Measurements from ENCODE around the gene MBOAT2.

MBOAT2 gene

GRCh38 chr2:8867363-8867762 is 136.1 kb downstream of the MBOAT2 start:
- Histone ChIP-seq H3K4me3 (ENCODE audit: insufficient read depth, low read depth, low read length) (no peak overlapping the region), H3K27me3 (ENCODE audit: control insufficient read depth, insufficient read depth, low read length, poor library complexity, severe bottlenecking) (no peaks in the 10 kb centered on the region), H3K27ac (ENCODE audit: insufficient read depth, low read depth, low read length, poor library complexity, severe bottlenecking) (no peak overlapping the region), H3K4me1 (ENCODE audit: control insufficient read depth, insufficient read depth, low read length) (no peaks in the 10 kb centered on the region), H3K36me3 (ENCODE audit: control insufficient read depth, insufficient read depth, low read length) (no peaks in the 10 kb centered on the region), H3K9me3 (ENCODE audit: control insufficient read depth, low read length) (no peaks in the 10 kb centered on the region)
- 79 to 91% methylated on average over 3 of the region's 3 CpGs for WGBS, 2 experiments

GRCh38 chr2:8863331-8863953 is 140.0 kb downstream of the MBOAT2 start:
- Histone ChIP-seq H3K36me3 (ENCODE audit: control insufficient read depth, insufficient read depth, low read length) (no peaks in the 10 kb centered on the region), H3K4me3 (ENCODE audit: insufficient read depth, low read depth, low read length) (no peak overlapping the region), H3K4me1 (ENCODE audit: control insufficient read depth, insufficient read depth, low read length) (no peaks in the 10 kb centered on the region), H3K27me3 (ENCODE audit: control insufficient read depth, insufficient read depth, low read length, poor library complexity, severe bottlenecking) (no peaks in the 10 kb centered on the region), H3K27ac (ENCODE audit: insufficient read depth, low read depth, low read length, poor library complexity, severe bottlenecking) (no peak overlapping the region), H3K9me3 (ENCODE audit: control insufficient read depth, low read length) (no peaks in the 10 kb centered on the region)
- WGBS, 2 experiments, result 93 to 94% methylated on average over 10 of the region's 10 CpGs

GRCh38 chr2:8862230-8862629 is 141.3 kb downstream of the MBOAT2 start:
- H3K27ac ChIP-seq (ENCODE audit: insufficient read depth, low read depth, low read length, poor library complexity, severe bottlenecking), result no peak overlapping the region
- no peak overlapping the region for H3K4me3 ChIP-seq (ENCODE audit: insufficient read depth, low read depth, low read length)
- 94 to 96% methylated on average over 7 of the region's 7 CpGs for WGBS, 2 experiments
- no peaks in the 10 kb centered on the region for H3K9me3 ChIP-seq (ENCODE audit: control insufficient read depth, low read length)
- H3K4me1 ChIP-seq (ENCODE audit: control insufficient read depth, insufficient read depth, low read length), result no peaks in the 10 kb centered on the region
- H3K36me3 ChIP-seq (ENCODE audit: control insufficient read depth, insufficient read depth, low read length), result no peaks in the 10 kb centered on the region
- H3K27me3 ChIP-seq (ENCODE audit: control insufficient read depth, insufficient read depth, low read length, poor library complexity, severe bottlenecking), result no peaks in the 10 kb centered on the region

GRCh38 chr2:8861797-8862196 is 141.7 kb downstream of the MBOAT2 start:
- Histone ChIP-seq H3K4me3 (ENCODE audit: insufficient read depth, low read depth, low read length) (no peak overlapping the region), H3K27me3 (ENCODE audit: control insufficient read depth, insufficient read depth, low read length, poor library complexity, severe bottlenecking) (no peaks in the 10 kb centered on the region), H3K4me1 (ENCODE audit: control insufficient read depth, insufficient read depth, low read length) (no peaks in the 10 kb centered on the region), H3K36me3 (ENCODE audit: control insufficient read depth, insufficient read depth, low read length) (no peaks in the 10 kb centered on the region), H3K9me3 (ENCODE audit: control insufficient read depth, low read length) (no peaks in the 10 kb centered on the region), H3K27ac (ENCODE audit: insufficient read depth, low read depth, low read length, poor library complexity, severe bottlenecking) (no peak overlapping the region)
- 96 to 97% methylated on average over 1 of the region's 1 CpG for WGBS, 2 experiments

- Histone ChIP-seq H3K27me3 (ENCODE audit: control insufficient read depth, insufficient read depth, low read length, poor library complexity, severe bottlenecking) (no peaks in the 10 kb centered on the region), H3K4me1 (ENCODE audit: control insufficient read depth, insufficient read depth, low read length) (no peaks in the 10 kb centered on the region), H3K4me3 (ENCODE audit: insufficient read depth, low read depth, low read length) (no peak overlapping the region), H3K36me3 (ENCODE audit: control insufficient read depth, insufficient read depth, low read length) (no peaks in the 10 kb centered on the region), H3K27ac (ENCODE audit: insufficient read depth, low read depth, low read length, poor library complexity, severe bottlenecking) (no peak overlapping the region), H3K9me3 (ENCODE audit: control insufficient read depth, low read length) (no peaks in the 10 kb centered on the region)
- WGBS, 2 experiments, result 98 to 100% methylated on average over 1 to 2 of the region's 2 CpGs
These were observed 143.2 kb downstream of the MBOAT2 start for GRCh38 chr2:8860239-8860638.

- no peak overlapping the region for H3K4me3 ChIP-seq (ENCODE audit: insufficient read depth, low read depth, low read length)
- H3K4me1 ChIP-seq (ENCODE audit: control insufficient read depth, insufficient read depth, low read length), result no peaks in the 10 kb centered on the region
- no peaks in the 10 kb centered on the region for H3K9me3 ChIP-seq (ENCODE audit: control insufficient read depth, low read length)
- WGBS, 2 experiments, result 83 to 100% methylated on average over 1 of the region's 1 CpG
- H3K27ac ChIP-seq (ENCODE audit: insufficient read depth, low read depth, low read length, poor library complexity, severe bottlenecking), result no peak overlapping the region
- H3K36me3 ChIP-seq (ENCODE audit: control insufficient read depth, insufficient read depth, low read length), result no peaks in the 10 kb centered on the region
- H3K27me3 ChIP-seq (ENCODE audit: control insufficient read depth, insufficient read depth, low read length, poor library complexity, severe bottlenecking), result no peaks in the 10 kb centered on the region
These were observed 144.6 kb downstream of the MBOAT2 start for GRCh38 chr2:8858910-8859309.

- Histone ChIP-seq H3K36me3 (ENCODE audit: control insufficient read depth, insufficient read depth, low read length) (no peaks in the 10 kb centered on the region), H3K27me3 (ENCODE audit: control insufficient read depth, insufficient read depth, low read length, poor library complexity, severe bottlenecking) (no peaks in the 10 kb centered on the region), H3K4me3 (ENCODE audit: insufficient read depth, low read depth, low read length) (no peak overlapping the region), H3K4me1 (ENCODE audit: control insufficient read depth, insufficient read depth, low read length) (no peaks in the 10 kb centered on the region), H3K9me3 (ENCODE audit: control insufficient read depth, low read length) (no peaks in the 10 kb centered on the region), H3K27ac (ENCODE audit: insufficient read depth, low read depth, low read length, poor library complexity, severe bottlenecking) (no peak overlapping the region)
- 96 to 99% methylated on average over 7 of the region's 7 CpGs for WGBS, 2 experiments
These were observed 145.2 kb downstream of the MBOAT2 start for GRCh38 chr2:8858264-8858663.

GRCh38 chr2:8857709-8858108 is 145.8 kb downstream of the MBOAT2 start:
- H3K36me3 ChIP-seq (ENCODE audit: control insufficient read depth, insufficient read depth, low read length), result no peaks in the 10 kb centered on the region
- 90 to 92% methylated on average over 11 of the region's 11 CpGs for WGBS, 2 experiments
- H3K4me1 ChIP-seq (ENCODE audit: control insufficient read depth, insufficient read depth, low read length), result no peaks in the 10 kb centered on the region
- H3K4me3 ChIP-seq (ENCODE audit: insufficient read depth, low read depth, low read length), result no peak overlapping the region
- no peaks in the 10 kb centered on the region for H3K9me3 ChIP-seq (ENCODE audit: control insufficient read depth, low read length)
- H3K27me3 ChIP-seq (ENCODE audit: control insufficient read depth, insufficient read depth, low read length, poor library complexity, severe bottlenecking), result no peaks in the 10 kb centered on the region
- no peak overlapping the region for H3K27ac ChIP-seq (ENCODE audit: insufficient read depth, low read depth, low read length, poor library complexity, severe bottlenecking)

- Histone ChIP-seq H3K4me1 (ENCODE audit: control insufficient read depth, insufficient read depth, low read length) (no peaks in the 10 kb centered on the region), H3K4me3 (ENCODE audit: insufficient read depth, low read depth, low read length) (no peak overlapping the region), H3K36me3 (ENCODE audit: control insufficient read depth, insufficient read depth, low read length) (no peaks in the 10 kb centered on the region), H3K9me3 (ENCODE audit: control insufficient read depth, low read length) (no peaks in the 10 kb centered on the region), H3K27ac (ENCODE audit: insufficient read depth, low read depth, low read length, poor library complexity, severe bottlenecking) (no peak overlapping the region), H3K27me3 (ENCODE audit: control insufficient read depth, insufficient read depth, low read length, poor library complexity, severe bottlenecking) (no peaks in the 10 kb centered on the region)
- 85 to 89% methylated on average over 2 of the region's 2 CpGs for WGBS, 2 experiments
These were observed 147.3 kb downstream of the MBOAT2 start for GRCh38 chr2:8856176-8856575.

GRCh38 chr2:8855010-8855409 is 148.5 kb downstream of the MBOAT2 start:
- no peaks in the 10 kb centered on the region for H3K27me3 ChIP-seq (ENCODE audit: control insufficient read depth, insufficient read depth, low read length, poor library complexity, severe bottlenecking)
- no peaks in the 10 kb centered on the region for H3K4me1 ChIP-seq (ENCODE audit: control insufficient read depth, insufficient read depth, low read length)
- no peak overlapping the region for H3K4me3 ChIP-seq (ENCODE audit: insufficient read depth, low read depth, low read length)
- no peaks in the 10 kb centered on the region for H3K36me3 ChIP-seq (ENCODE audit: control insufficient read depth, insufficient read depth, low read length)
- no peaks in the 10 kb centered on the region for H3K9me3 ChIP-seq (ENCODE audit: control insufficient read depth, low read length)
- 65 to 73% methylated on average over 3 of the region's 3 CpGs for WGBS, 2 experiments
- no peak overlapping the region for H3K27ac ChIP-seq (ENCODE audit: insufficient read depth, low read depth, low read length, poor library complexity, severe bottlenecking)

- H3K4me3 ChIP-seq (ENCODE audit: insufficient read depth, low read depth, low read length), result no peak overlapping the region
- no peak overlapping the region for H3K27ac ChIP-seq (ENCODE audit: insufficient read depth, low read depth, low read length, poor library complexity, severe bottlenecking)
- no peaks in the 10 kb centered on the region for H3K9me3 ChIP-seq (ENCODE audit: control insufficient read depth, low read length)
- 83 to 94% methylated on average over 2 to 3 of the region's 4 CpGs for WGBS, 2 experiments
- no peaks in the 10 kb centered on the region for H3K4me1 ChIP-seq (ENCODE audit: control insufficient read depth, insufficient read depth, low read length)
- H3K27me3 ChIP-seq (ENCODE audit: control insufficient read depth, insufficient read depth, low read length, poor library complexity, severe bottlenecking), result no peaks in the 10 kb centered on the region
- no peaks in the 10 kb centered on the region for H3K36me3 ChIP-seq (ENCODE audit: control insufficient read depth, insufficient read depth, low read length)
These were observed 150.1 kb downstream of the MBOAT2 start for GRCh38 chr2:8853426-8853825.
